Muscle layer of colon (tissue), 2 donors: ENCODE data around the gene DDX51.
"Not testable (repeated sequence)": the region's sequence is repeated elsewhere in the genome, so short reads cannot be mapped to it uniquely, and the experiment has no call there.

ENCODE experiments used
- H3K27ac ChIP-seq: one replicate; pipeline ENCODE4 v1.7.0; 2013; ENCODE audit warnings: low read depth, mild to moderate bottlenecking, low read length, moderate library complexity
- H3K27me3 ChIP-seq, 2 donors: one replicate each; pipeline ENCODE4 v1.7.0; 2013; ENCODE audit warnings: low read length in 2 of 2, mild to moderate bottlenecking in 2 of 2; ENCODE audit not compliant: insufficient read depth in 2 of 2, control insufficient read depth in 1 of 2
- H3K36me3 ChIP-seq: one replicate; pipeline ENCODE4 v1.7.0; 2013; ENCODE audit warnings: mild to moderate bottlenecking, low read length; ENCODE audit not compliant: insufficient read depth
- H3K4me1 ChIP-seq: one replicate; pipeline ENCODE4 v1.7.0; 2013; ENCODE audit warnings: mild to moderate bottlenecking, low read length; ENCODE audit not compliant: insufficient read depth
- H3K4me3 ChIP-seq, 2 donors: one replicate each; pipeline ENCODE4 v1.7.0; 2013; ENCODE audit warnings: low read length in 2 of 2, low read depth in 1 of 2, mild to moderate bottlenecking in 1 of 2, moderate library complexity in 1 of 2
- H3K9ac ChIP-seq: one replicate; pipeline ENCODE4 v1.7.0; 2013; ENCODE audit warnings: low read length
- H3K9me3 ChIP-seq: one replicate; pipeline ENCODE4 v1.7.0; 2013; ENCODE audit warnings: mild to moderate bottlenecking, low read length
- donor health status: abdominal sarcoma.
- donor health status: Adenocarcinoma of cecum.

DDX51 gene

GRCh38 chr12:132115500-132115899 is 28.6 kb downstream of the DDX51 start:
- Histone ChIP-seq H3K27me3 (no peaks in the 10 kb centered on the region), H3K9me3 (no peaks in the 10 kb centered on the region), H3K36me3 (peaks cover 24% of the 10 kb centered on the region), H3K4me1 (no peaks in the 10 kb centered on the region), H3K4me3 (no peak overlapping the region), H3K27ac (no peak overlapping the region), H3K9ac (no peak overlapping the region)

GRCh38 chr12:132114667-132115066 is 29.5 kb downstream of the DDX51 start:
- no peaks in the 10 kb centered on the region for H3K9me3 ChIP-seq
- H3K4me3 ChIP-seq, result no peak overlapping the region
- peaks cover 28% of the 10 kb centered on the region for H3K36me3 ChIP-seq
- no peaks in the 10 kb centered on the region for H3K4me1 ChIP-seq
- H3K9ac ChIP-seq, result no peak overlapping the region
- no peak overlapping the region for H3K27ac ChIP-seq
- H3K27me3 ChIP-seq, result no peaks in the 10 kb centered on the region

GRCh38 chr12:132111654-132112304 is 32.3 kb downstream of the DDX51 start:
- peaks cover 33% of the 10 kb centered on the region for H3K36me3 ChIP-seq
- no peak overlapping the region for H3K27ac ChIP-seq
- no peak overlapping the region for H3K9ac ChIP-seq
- no peaks in the 10 kb centered on the region for H3K9me3 ChIP-seq
- no peaks in the 10 kb centered on the region for H3K4me1 ChIP-seq
- no peaks in the 10 kb centered on the region for H3K27me3 ChIP-seq
- no peak overlapping the region for H3K4me3 ChIP-seq

- no peaks in the 10 kb centered on the region for H3K27me3 ChIP-seq
- no peak overlapping the region for H3K27ac ChIP-seq
- H3K4me1 ChIP-seq, result no peaks in the 10 kb centered on the region
- H3K4me3 ChIP-seq, result no peak overlapping the region
- H3K9me3 ChIP-seq, result no peaks in the 10 kb centered on the region
- H3K36me3 ChIP-seq, result peaks cover 33% of the 10 kb centered on the region
- H3K9ac ChIP-seq, result no peak overlapping the region
Measured at GRCh38 chr12:132110677-132111076, 33.4 kb downstream of the DDX51 start.

- Histone ChIP-seq H3K36me3 (peaks cover 24% of the 10 kb centered on the region), H3K27me3 (no peaks in the 10 kb centered on the region), H3K4me1 (no peaks in the 10 kb centered on the region)
Measured at GRCh38 chr12:132109741-132110140, 34.4 kb downstream of the DDX51 start.

GRCh38 chr12:132108211-132108832 is 35.8 kb downstream of the DDX51 start:
- Histone ChIP-seq H3K4me1 (no peaks in the 10 kb centered on the region), H3K9ac (no peak overlapping the region), H3K36me3 (peaks cover 10% of the 10 kb centered on the region), H3K9me3 (no peaks in the 10 kb centered on the region), H3K27ac (no peak overlapping the region), H3K4me3 (no peak overlapping the region), H3K27me3 (no peaks in the 10 kb centered on the region)

More at GRCh38 chr12:132109741-132110140, 34.4 kb downstream of the DDX51 start:
- no peak overlapping the region for H3K27ac ChIP-seq
- H3K9me3 ChIP-seq, result no peaks in the 10 kb centered on the region
- H3K4me3 ChIP-seq, result no peak overlapping the region
- no peak overlapping the region for H3K9ac ChIP-seq

GRCh38 chr12:132106921-132107320 is 37.2 kb downstream of the DDX51 start:
- no peaks in the 10 kb centered on the region for H3K4me1 ChIP-seq
- no peaks in the 10 kb centered on the region for H3K27me3 ChIP-seq
- H3K9ac ChIP-seq, result no peak overlapping the region
- H3K27ac ChIP-seq, result no peak overlapping the region
- H3K4me3 ChIP-seq, result no peak overlapping the region
- H3K9me3 ChIP-seq, result no peaks in the 10 kb centered on the region
- peaks cover 8% of the 10 kb centered on the region for H3K36me3 ChIP-seq

GRCh38 chr12:132105467-132105866 is 38.7 kb downstream of the DDX51 start:
- H3K4me3 ChIP-seq, result no peak overlapping the region
- peaks cover 9% of the 10 kb centered on the region for H3K36me3 ChIP-seq
- no peak overlapping the region for H3K9ac ChIP-seq

GRCh38 chr12:132103542-132104308 is 40.4 kb downstream of the DDX51 start:
- Histone ChIP-seq H3K9me3 (no peaks in the 10 kb centered on the region), H3K27ac (no peak overlapping the region), H3K4me1 (no peaks in the 10 kb centered on the region), H3K4me3 (no peak overlapping the region), H3K36me3 (peaks cover 13% of the 10 kb centered on the region), H3K27me3 (no peaks in the 10 kb centered on the region), H3K9ac (no peak overlapping the region)

More at GRCh38 chr12:132105467-132105866, 38.7 kb downstream of the DDX51 start:
- Histone ChIP-seq H3K9me3 (no peaks in the 10 kb centered on the region), H3K27ac (no peak overlapping the region), H3K4me1 (no peaks in the 10 kb centered on the region), H3K27me3 (no peaks in the 10 kb centered on the region)

GRCh38 chr12:132103072-132103471 is 41.0 kb downstream of the DDX51 start:
- not testable (repeated sequence) for H3K4me3 ChIP-seq, H3K36me3 ChIP-seq, H3K9me3 ChIP-seq, H3K27me3 ChIP-seq, H3K9ac ChIP-seq, H3K27ac ChIP-seq, H3K4me1 ChIP-seq

- Histone ChIP-seq H3K4me3 (no peak overlapping the region), H3K4me1 (no peaks in the 10 kb centered on the region), H3K27ac (no peak overlapping the region), H3K36me3 (peaks cover 10% of the 10 kb centered on the region), H3K9me3 (no peaks in the 10 kb centered on the region), H3K9ac (no peak overlapping the region), H3K27me3 (no peaks in the 10 kb centered on the region)
Measured at GRCh38 chr12:132102297-132102696, 41.8 kb downstream of the DDX51 start.
